Measurements from ENCODE around the gene ASTN2.
"Not testable (repeated sequence)": the region's sequence is repeated elsewhere in the genome, so short reads cannot be mapped to it uniquely, and the experiment has no call there.

ASTN2 gene

GRCh38 chr9:116716438-116716837 is 698.4 kb downstream of the ASTN2 start:
- DNase-seq (ENCODE audit: low read depth in 2 of 3, low spot score in 1 of 3): no peak

DNA sequence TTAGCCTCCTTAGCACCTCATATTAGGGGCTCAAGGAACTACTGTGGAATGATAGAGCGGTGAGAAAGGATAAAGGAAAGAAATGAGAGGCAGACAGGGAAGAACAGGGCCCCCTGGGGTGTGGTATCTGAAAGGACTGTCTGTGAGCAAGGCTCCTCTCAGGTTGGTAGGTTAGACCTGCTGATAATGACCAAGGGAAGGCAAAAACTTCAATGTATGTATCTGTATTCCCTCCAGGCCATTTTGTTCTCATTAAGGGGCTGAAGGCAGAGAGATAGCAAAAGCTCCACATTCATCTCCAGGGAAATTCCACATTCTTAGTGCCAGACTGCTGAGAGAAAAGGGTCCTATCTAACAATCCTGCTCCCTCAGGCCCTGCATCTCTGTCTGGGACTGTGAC is 699.1 kb downstream of the ASTN2 start:
- no peak for DNase-seq (ENCODE audit: low read depth in 2 of 3, low spot score in 1 of 3)

DNA sequence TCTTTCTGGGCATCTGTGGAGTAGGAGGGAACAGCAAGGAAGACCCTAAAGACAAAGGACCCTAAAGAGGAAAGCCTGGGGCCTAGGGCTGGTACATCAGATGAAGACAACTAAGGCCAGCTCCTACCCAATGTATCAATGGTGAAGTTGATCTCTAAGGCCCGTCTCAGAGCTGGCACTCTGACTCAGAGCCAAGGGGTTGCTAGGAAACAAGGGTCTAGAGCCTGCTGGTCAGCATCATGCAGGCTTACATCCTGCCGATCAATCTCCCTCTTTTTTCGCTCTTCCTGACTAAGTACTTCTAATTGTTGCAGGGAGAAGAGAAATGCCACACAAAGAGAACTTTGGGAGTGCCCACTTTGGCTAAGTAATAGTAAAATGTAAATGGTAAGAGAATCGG is 701.6 kb downstream of the ASTN2 start:
- DNase-seq (ENCODE audit: low read depth in 2 of 3, low spot score in 1 of 3): no peak

DNA sequence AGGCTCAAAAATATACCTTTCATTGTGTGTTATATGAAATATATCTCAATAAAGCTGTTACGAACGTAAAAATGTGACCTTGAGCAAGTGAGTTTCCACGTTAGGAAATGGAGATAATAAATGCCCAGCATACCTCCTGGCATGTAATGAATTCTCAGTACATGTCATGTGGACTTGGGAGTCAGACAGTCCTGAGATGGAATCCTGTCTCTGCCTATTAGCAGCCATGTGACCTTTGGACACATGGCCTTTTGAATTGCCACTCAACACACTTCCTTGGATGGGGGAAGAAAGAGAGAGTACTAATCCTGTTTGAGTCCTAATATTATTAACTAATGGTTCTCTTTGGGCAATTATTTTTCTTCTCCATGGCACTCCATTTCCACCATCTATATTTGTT is 702.1 kb downstream of the ASTN2 start:
- DNase-seq (ENCODE audit: low read depth in 2 of 3, low spot score in 1 of 3): no peak

GRCh38 chr9:116706310-116707290 is 708.3 kb downstream of the ASTN2 start:
- no peak for DNase-seq (ENCODE audit: low read depth in 2 of 3, low spot score in 1 of 3)

- DNase-seq (ENCODE audit: low read depth in 2 of 3, low spot score in 1 of 3): no peak
These were observed 709.3 kb downstream of the ASTN2 start for GRCh38 chr9:116705531-116705930.

DNA sequence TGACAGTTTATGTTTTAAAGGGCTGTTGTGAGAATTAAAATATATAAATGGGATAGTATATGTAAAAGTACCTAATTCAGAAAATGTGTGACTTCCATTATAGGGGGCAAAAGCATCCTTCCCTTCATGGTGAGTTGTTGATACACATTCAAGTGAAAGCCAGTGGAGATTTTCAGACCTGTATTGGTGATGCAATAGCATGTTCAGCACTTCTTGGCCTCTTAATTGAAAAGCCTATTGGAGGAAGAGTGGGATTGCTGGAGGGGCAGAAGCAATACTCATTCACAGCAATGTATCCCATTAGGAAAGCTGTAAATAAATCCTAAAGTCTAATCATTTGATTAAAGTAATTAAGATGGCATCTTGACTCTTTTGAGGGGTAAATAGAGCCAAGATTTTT is 710.4 kb downstream of the ASTN2 start:
- DNase-seq (ENCODE audit: low read depth in 2 of 3, low spot score in 1 of 3): no peak

- DNase-seq (ENCODE audit: low read depth in 2 of 3, low spot score in 1 of 3): no peak
These were observed 711.2 kb downstream of the ASTN2 start for GRCh38 chr9:116703634-116704033.

DNA sequence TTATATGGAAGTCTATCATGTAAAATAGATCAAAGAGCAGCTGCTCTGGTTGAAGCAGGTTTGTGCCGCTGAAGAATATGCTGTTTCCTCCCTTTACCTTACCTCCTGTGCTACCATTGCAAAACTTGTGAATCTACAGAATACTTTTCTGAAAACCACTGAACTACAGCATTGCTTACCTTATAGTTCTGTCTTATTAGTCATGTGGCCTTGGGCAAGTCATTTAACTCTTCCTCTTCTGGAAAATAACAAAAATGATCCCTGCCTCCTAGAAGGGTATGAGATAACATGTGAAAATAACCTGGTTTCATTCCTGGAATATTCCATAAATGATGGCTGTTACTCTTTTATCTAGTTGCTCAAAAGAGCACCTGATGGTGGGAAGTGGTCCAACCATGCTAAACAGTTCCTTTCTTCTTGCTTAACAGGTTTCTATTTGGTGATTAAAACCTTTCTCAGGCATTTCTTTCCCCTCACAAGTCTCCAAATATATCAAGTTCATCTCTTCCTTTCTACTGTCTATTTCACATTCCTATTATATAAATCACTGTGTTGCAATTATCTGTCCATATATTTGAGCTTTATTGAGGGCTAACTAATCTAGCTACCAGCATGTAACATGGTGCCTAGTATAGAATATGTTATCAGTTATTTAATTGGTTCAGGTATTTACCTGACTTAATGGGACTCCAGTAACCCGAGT is 712.8 kb downstream of the ASTN2 start:
- DNase-seq (ENCODE audit: low read depth in 2 of 3, low spot score in 1 of 3): no peak

DNA sequence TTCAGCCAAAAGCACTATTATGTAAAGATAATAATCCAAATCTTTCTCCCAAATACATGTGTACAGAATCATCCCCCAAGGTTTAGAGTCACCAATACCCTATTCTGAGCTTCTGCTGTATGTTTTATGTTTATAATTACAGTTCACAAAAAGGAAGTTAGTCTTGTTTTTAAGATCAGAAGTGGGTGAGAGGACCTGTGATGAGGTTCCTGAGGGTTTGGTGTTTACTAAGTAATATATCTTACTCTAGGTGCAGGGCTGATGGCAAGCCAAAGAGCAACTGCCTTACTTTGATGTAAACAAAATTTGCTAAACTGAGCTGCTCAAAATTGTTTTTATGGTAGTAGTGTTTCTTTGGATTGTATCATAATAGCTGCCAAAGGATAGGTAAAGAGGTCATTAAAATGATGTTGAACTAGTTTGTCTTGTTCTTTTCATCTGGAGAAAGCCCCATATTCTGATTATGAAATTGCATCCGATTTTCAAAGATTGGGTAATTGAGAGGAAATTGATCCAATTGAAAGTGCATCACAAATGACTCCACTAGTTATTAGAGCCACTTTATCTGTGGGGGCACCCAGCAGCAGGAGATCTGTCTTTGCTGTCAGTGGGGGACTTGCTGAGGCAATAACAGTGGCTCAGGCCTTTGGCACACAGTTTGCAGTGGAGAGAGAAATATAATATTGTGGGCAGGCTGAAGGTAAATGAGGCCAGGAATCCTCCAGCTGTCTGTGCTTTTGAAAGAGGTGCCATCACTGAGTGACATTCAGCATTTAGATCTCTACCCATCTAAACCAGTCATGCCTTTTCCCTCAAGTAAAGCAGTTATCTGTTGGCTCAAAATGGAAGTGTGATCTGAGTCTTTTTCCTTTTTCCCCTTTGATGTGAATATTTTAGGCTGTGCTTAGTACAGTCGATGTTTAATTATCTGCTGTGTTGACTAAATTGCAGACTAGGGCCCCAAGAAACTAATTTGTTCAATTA is 713.7 kb downstream of the ASTN2 start:
- no peak for DNase-seq (ENCODE audit: low read depth in 2 of 3, low spot score in 1 of 3)

DNA sequence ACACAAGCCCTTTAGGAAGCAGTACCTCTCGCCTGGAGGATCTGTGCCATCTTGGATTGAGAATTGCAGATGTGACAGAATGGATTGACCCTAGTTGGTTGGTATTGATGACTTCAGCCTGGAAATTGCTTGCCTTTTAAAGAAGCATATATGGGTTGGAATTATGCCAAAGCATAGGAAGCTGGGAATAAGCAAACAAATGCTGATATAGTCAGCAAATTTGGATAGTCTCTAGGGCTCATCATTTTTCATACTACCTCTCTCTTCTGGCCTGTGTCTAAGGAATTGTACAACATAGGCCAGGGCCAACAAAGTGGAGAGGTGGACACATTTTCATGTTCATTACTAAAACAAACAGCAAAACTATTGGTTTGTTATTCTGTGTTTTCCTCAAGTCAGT is 714.6 kb downstream of the ASTN2 start:
- DNase-seq (ENCODE audit: low read depth in 2 of 3, low spot score in 1 of 3): no peak

- no peak for DNase-seq (ENCODE audit: low read depth in 2 of 3, low spot score in 1 of 3)
These were observed 717.0 kb downstream of the ASTN2 start for GRCh38 chr9:116697887-116698286.

- DNase-seq (ENCODE audit: low read depth in 2 of 3, low spot score in 1 of 3): no peak
These were observed 717.5 kb downstream of the ASTN2 start for GRCh38 chr9:116697362-116697761.

GRCh38 chr9:116695438-116695837 is 719.4 kb downstream of the ASTN2 start:
- no peak for DNase-seq (ENCODE audit: low read depth in 2 of 3, low spot score in 1 of 3)

- DNase-seq (ENCODE audit: low read depth in 2 of 3, low spot score in 1 of 3): no peak
These were observed 720.0 kb downstream of the ASTN2 start for GRCh38 chr9:116694785-116695291.

DNA sequence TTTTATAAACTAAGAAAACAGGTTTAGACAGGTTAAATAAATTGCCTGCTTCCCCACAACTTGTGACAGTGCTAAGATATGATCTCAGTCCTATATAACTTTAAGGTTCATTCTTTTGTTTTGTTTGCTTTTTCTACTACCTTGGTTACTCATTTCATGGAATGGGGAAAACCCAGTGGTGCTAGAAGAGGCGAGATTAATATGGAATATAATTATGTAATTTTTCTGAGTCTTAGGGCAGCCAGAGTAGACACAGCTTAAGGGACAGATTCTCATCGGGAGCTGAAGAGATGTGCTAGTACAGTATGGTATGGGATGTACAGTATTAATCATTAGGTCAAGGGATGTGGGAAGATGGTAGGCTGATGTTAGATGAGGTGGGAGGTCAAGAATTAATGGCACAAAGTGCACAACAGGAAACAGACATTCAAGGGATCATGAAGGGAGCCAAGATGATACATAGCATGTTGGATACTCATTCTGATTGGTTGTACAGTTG is 721.6 kb downstream of the ASTN2 start:
- DNase-seq (ENCODE audit: low read depth in 2 of 3, low spot score in 1 of 3): no peak

GRCh38 chr9:116692616-116693015 is 722.2 kb downstream of the ASTN2 start:
- DNase-seq (ENCODE audit: low read depth in 2 of 3, low spot score in 1 of 3): no peak

- DNase-seq (ENCODE audit: low read depth in 2 of 3, low spot score in 1 of 3): no peak
These were observed 723.2 kb downstream of the ASTN2 start for GRCh38 chr9:116691607-116692006.

DNA sequence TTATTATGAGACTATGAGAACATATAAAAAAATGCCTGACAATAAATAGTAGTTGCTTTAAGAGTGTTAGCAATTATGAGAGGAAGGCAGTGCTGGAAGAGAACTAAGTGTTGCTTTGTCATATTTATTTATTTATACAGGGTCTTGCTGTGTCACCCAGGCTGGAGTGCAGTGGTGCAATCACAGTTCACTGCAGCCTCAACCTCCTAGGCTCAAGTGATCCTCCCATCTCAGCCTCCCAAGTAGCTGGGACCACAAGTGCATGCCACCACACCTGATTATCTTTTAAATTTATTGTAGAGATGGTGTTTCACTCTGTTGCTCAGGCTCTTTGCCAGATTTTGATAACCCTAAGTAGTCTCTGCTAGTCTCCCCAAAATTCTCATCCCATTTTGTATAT is 724.1 kb downstream of the ASTN2 start:
- DNase-seq (ENCODE audit: low read depth in 2 of 3, low spot score in 1 of 3): not testable (repeated sequence)

GRCh38 chr9:116689486-116690032 is 725.3 kb downstream of the ASTN2 start:
- no peak for DNase-seq (ENCODE audit: low read depth in 2 of 3, low spot score in 1 of 3)
